Epithelial cell of proximal tubule (primary cell): ENCODE data around the gene FARS2. TPM values are rescaled to one million over a fixed set of nuclear protein-coding genes. Genes with fewer than 3 reads are reported as not detected.
A peak's percentile ranks its signal among the peaks of the same experiment; 100 is the strongest.

Experiments used
- DNase-seq: peaks from one replicate; pipeline ENCODE4 v3.0.0-alpha.2; 2011; ENCODE audit warnings: low read depth
- H3K4me3 ChIP-seq: 2 replicates; pipeline ENCODE4 v1.5.1; 2011; ENCODE audit warnings: low read depth, mild to moderate bottlenecking, low read length
- CTCF ChIP-seq: conservative IDR thresholded peaks from 2 replicates; pipeline ENCODE4 v1.5.1; 2012; ENCODE audit warnings: low read depth, mild to moderate bottlenecking, low read length
- total RNA-seq: library from RNA; depleted of rRNA; stranded (reverse); fragments of >200 nt; gene quantifications from 2 replicates; pipeline ENCODE4 v1.2.3, GENCODE V29; 2015

FARS2 gene
- total RNA-seq, 1 donor from 2014 or later: 7.7 TPM

GRCh38 chr6:5390177-5390576 is 128.9 kb downstream of the FARS2 start:
- TF ChIP-seq CTCF: no peak
- H3K4me3 ChIP-seq: no peak overlapping the region
- no peak for DNase-seq

GRCh38 chr6:5394280-5394679 is 133.0 kb downstream of the FARS2 start:
- no peak for TF ChIP-seq CTCF
- H3K4me3 ChIP-seq: no peak overlapping the region
- no peak for DNase-seq

- no peak for DNase-seq
- H3K4me3 ChIP-seq: no peak overlapping the region
- no peak for TF ChIP-seq CTCF
Observed at GRCh38 chr6:5395719-5396118, 134.4 kb downstream of the FARS2 start.

GRCh38 chr6:5398530-5398929 is 137.2 kb downstream of the FARS2 start:
- DNase-seq: no peak
- H3K4me3 ChIP-seq: no peak overlapping the region
- peak; percentile 46 for TF ChIP-seq CTCF

- DNase-seq: no peak
- TF ChIP-seq CTCF: no peak
- no peak overlapping the region for H3K4me3 ChIP-seq
Observed at GRCh38 chr6:5399391-5399790, 138.1 kb downstream of the FARS2 start.

GRCh38 chr6:5401845-5402738 is 140.8 kb downstream of the FARS2 start:
- peak; percentile 53 for TF ChIP-seq CTCF
- DNase-seq: no peak
- no peak overlapping the region for H3K4me3 ChIP-seq

GRCh38 chr6:5403076-5403475 is 141.8 kb downstream of the FARS2 start:
- no peak overlapping the region for H3K4me3 ChIP-seq
- TF ChIP-seq CTCF: no peak
- DNase-seq: no peak
